Prostate gland (tissue), 2 donors: ENCODE measurements around the gene TMPRSS6. TPM values are rescaled to one million over a fixed set of nuclear protein-coding genes. Genes with fewer than 3 reads are reported as not detected.
A peak's percentile ranks its signal among the peaks of the same experiment; 100 is the strongest.

Source experiments
- DNase-seq: peaks from one replicate; pipeline ENCODE4 v3.0.0-alpha.2; 2019; ENCODE audit warnings: low spot score
- H3K27ac ChIP-seq, 2 donors: fragments of 200-600 bp; sonication (generic); 2 replicates each; pipeline ENCODE4 v1.5.1; 2017 to 2019
- H3K27me3 ChIP-seq: fragments of 200-600 bp; sonication (generic); replicated peaks from 2 replicates; pipeline ENCODE4 v1.5.1; 2019; ENCODE audit not compliant: insufficient read depth
- H3K36me3 ChIP-seq, 2 donors: fragments of 200-600 bp; sonication (generic); 1 replicate in 1 of 2; 2 replicates in 1 of 2; pipeline versions ENCODE4 v1.5.1 to v1.8.1; 2017 to 2019
- H3K4me1 ChIP-seq: fragments of 200-600 bp; sonication (generic); replicated peaks from 2 replicates; pipeline ENCODE4 v1.5.1; 2019
- H3K4me3 ChIP-seq, 2 donors: fragments of 200-600 bp; sonication (generic); 2 replicates each; pipeline ENCODE4 v1.5.1; 2017 to 2019
- H3K9me3 ChIP-seq: fragments of 200-600 bp; sonication (generic); 2 replicates; pipeline ENCODE4 v1.5.1; 2017
- POLR2A ChIP-seq: fragments of 450-650 bp; IDR thresholded peaks from one replicate; pipeline ENCODE4 v1.6.1; 2016; ENCODE audit warnings: antibody characterized with exemption, mild to moderate bottlenecking
- POLR2AphosphoS5 ChIP-seq: sonication (generic); formaldehyde crosslinking; IDR thresholded peaks from one replicate; pipeline ENCODE4 v1.6.1; 2017; ENCODE audit warnings: antibody characterized with exemption
- WGBS: methylation state at CpG from one replicate; pipeline ENCODE4 v1.1.5; 2018; 5-methylcytosine and 5-hydroxymethylcytosine counted together
- intact Hi-C: fragments of 100-400 bp; cut with DNase I; formaldehyde crosslinking; loops from one replicate; pipeline ENCODE4 v1.14.2; 2022
- total RNA-seq, 2 donors: library from RNA; depleted of rRNA; stranded (reverse); fragments of >200 nt; gene quantifications; one replicate each; pipeline ENCODE4 v1.1.0, GENCODE V29; 2016
- TF ChIP-seq, protein P1 (sequence below), 4 experiments: fragments of 200-600 bp in 2 of 4; fragments of 450-650 bp in 2 of 4; sonication (generic) in 2 of 4; IDR thresholded peaks; 1 replicate in 3 of 4; 2 replicates in 1 of 4; pipeline ENCODE4 v1.5.1; 2016 to 2019; ENCODE audit warnings: antibody characterized with exemption in 4 of 4, mild to moderate bottlenecking in 2 of 4, moderate library complexity in 2 of 4

The TMPRSS6 gene
- total RNA-seq, 2 donors from 2014 or later, result 0.45 TPM; not detected in 1

GRCh38 chr22:37053310-37054055, 56.0 kb downstream of the TMPRSS6 start:
- Histone ChIP-seq H3K9me3 (no peaks in the 10 kb centered on the region), H3K27me3 (no peaks in the 10 kb centered on the region), H3K4me1 (peaks cover 3% of the 10 kb centered on the region), H3K36me3 (no peaks in the 10 kb centered on the region), H3K27ac (no peak overlapping the region), H3K4me3 (no peak overlapping the region)
- no peak for TF ChIP-seq POLR2AphosphoS5
- no peak for DNase-seq
- intact Hi-C loops, result no loop called here
- 77% methylated on average over 16 of the region's 16 CpGs for WGBS

- Histone ChIP-seq H3K4me1 (peaks cover 3% of the 10 kb centered on the region), H3K9me3 (no peaks in the 10 kb centered on the region), H3K4me3 (peak overlapping the region; percentile 44 to 52), H3K27me3 (no peaks in the 10 kb centered on the region), H3K36me3 (no peaks in the 10 kb centered on the region), H3K27ac (no peak overlapping the region)
- intact Hi-C loops, result no loop called here
- no peak for TF ChIP-seq POLR2AphosphoS5
- TF ChIP-seq, protein P1, sequence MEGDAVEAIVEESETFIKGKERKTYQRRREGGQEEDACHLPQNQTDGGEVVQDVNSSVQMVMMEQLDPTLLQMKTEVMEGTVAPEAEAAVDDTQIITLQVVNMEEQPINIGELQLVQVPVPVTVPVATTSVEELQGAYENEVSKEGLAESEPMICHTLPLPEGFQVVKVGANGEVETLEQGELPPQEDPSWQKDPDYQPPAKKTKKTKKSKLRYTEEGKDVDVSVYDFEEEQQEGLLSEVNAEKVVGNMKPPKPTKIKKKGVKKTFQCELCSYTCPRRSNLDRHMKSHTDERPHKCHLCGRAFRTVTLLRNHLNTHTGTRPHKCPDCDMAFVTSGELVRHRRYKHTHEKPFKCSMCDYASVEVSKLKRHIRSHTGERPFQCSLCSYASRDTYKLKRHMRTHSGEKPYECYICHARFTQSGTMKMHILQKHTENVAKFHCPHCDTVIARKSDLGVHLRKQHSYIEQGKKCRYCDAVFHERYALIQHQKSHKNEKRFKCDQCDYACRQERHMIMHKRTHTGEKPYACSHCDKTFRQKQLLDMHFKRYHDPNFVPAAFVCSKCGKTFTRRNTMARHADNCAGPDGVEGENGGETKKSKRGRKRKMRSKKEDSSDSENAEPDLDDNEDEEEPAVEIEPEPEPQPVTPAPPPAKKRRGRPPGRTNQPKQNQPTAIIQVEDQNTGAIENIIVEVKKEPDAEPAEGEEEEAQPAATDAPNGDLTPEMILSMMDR (IDR thresholded peaks at IDR 0.05), result no peak
- TF ChIP-seq POLR2A, result no peak
- DNase-seq, result no peak
- 79% methylated on average over 21 of the region's 25 CpGs for WGBS
Measured at GRCh38 chr22:37052386-37053309, 56.9 kb downstream of the TMPRSS6 start.

DNA sequence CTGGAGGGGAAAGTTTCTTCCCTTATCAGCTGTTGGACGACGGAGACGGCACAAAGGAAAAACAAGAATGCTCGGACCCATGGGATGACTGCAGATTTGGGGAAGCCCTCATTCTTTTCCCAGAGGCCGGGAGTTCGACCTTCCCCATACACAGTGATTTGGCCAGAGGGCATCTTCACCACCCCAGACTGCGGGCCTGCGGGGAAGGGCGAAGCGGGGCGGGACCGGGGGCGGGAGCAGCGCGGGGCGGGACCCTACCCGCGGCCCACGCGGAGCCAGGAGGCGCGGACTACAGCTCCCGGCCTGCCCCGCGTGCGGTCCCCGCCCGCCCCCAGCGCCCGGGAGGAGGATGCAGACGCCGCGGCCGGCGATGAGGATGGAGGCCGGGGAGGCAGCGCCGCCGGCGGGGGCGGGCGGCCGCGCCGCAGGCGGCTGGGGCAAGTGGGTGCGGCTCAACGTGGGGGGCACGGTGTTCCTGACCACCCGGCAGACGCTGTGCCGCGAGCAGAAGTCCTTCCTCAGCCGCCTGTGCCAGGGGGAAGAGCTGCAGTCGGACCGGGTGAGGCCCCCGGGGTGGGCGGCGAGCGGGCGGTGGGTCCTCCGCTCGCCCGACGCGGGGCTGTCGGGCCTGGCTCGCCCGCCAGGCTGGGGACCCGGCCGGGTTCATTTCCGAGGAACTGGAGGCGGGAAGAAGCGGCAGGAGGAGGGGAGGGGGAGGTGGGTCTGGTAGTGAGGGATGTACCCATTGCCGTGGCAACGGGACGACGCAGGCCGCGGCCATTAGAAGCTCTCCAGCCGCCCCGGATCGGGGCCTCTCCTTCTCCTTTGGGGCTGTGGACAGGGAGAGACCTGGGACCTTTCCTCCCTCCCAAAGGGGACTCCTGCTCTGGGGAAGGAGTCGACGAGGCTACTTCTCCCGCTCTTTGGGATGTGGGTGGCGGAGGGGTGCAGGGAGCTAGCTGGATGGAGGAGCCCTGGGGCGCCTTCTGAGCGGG, 57.8 kb downstream of the TMPRSS6 start, which contains the start of gene KCTD17:
TSS of gene KCTD17 (plus strand) at position 352 of the 995 bp plus-strand sequence. CDS start at position 371, 19 bp downstream.
- TF ChIP-seq POLR2A (no peak), POLR2AphosphoS5 (no peak)
- TF ChIP-seq, protein P1 (IDR thresholded peaks at IDR 0.05), result peak in 1 of 4 experiments; percentile 12
- Histone ChIP-seq H3K4me1 (peaks cover 3% of the 10 kb centered on the region), H3K36me3 (no peaks in the 10 kb centered on the region), H3K27me3 (no peaks in the 10 kb centered on the region), H3K9me3 (no peaks in the 10 kb centered on the region), H3K27ac (no peak within 1 kb of the TSS), H3K4me3 (peak within 1 kb of the TSS; percentile 44 to 52)
- 3% methylated on average over 66 of the region's 89 CpGs for WGBS
- intact Hi-C loops, result no loop called here
- DNase-seq, result peak; percentile 32

GRCh38 chr22:37050913-37051312, 58.6 kb downstream of the TMPRSS6 start:
- TF ChIP-seq, protein P1 (IDR thresholded peaks at IDR 0.05), result no peak
- TF ChIP-seq POLR2AphosphoS5 (no peak), POLR2A (no peak)
- intact Hi-C loops, result no loop called here
- H3K27ac ChIP-seq, result no peak overlapping the region

More at GRCh38 chr22:37050913-37051312, 58.6 kb downstream of the TMPRSS6 start:
- Histone ChIP-seq H3K36me3 (no peaks in the 10 kb centered on the region), H3K4me3 (no peak overlapping the region), H3K4me1 (peaks cover 3% of the 10 kb centered on the region), H3K27me3 (no peaks in the 10 kb centered on the region), H3K9me3 (no peaks in the 10 kb centered on the region)
- 77% methylated on average over 6 of the region's 6 CpGs for WGBS
- DNase-seq, result no peak
